Stimulated activated CD8-positive, alpha-beta memory T cell treated with anti-CD3 and anti-CD28 coated beads, Interleukin-15, amount 100 ng/mL, for 24 hours (primary cell): ENCODE data around the gene SGCD.

Source experiments
- DNase-seq: peaks from one replicate; pipeline ENCODE4 v3.0.0-alpha.2; 2020; ENCODE audit warnings: low read depth

SGCD gene

DNA sequence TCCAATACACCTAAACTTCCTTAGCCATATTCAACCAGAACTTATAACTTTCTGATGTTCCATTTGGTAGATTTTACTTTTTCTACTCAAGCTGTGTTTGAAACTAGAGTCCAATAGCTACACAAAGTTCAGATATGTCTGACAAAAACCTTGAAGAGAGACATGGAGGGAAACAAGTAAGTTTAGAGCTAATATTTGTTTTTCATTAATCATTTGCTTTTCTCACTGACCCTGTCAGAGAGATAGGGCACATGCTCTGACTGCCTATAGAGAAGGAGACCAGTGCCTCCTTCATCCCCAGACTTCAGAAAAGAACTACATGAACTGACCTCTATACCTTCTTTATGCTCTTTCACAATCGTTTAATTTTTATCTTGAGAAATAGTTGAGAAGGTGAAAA is 366.1 kb downstream of the SGCD start:
- DNase-seq = no peak

GRCh38 chr5:156694598-156694997 is 367.6 kb downstream of the SGCD start:
- DNase-seq = no peak

- no peak for DNase-seq
Observed at GRCh38 chr5:156695774-156696173, 368.8 kb downstream of the SGCD start.

- DNase-seq = no peak
Observed at GRCh38 chr5:156698323-156698722, 371.4 kb downstream of the SGCD start.

GRCh38 chr5:156699147-156699546 is 372.2 kb downstream of the SGCD start:
- no peak for DNase-seq

- DNase-seq = no peak
Observed at GRCh38 chr5:156704139-156704538, 377.2 kb downstream of the SGCD start.

DNA sequence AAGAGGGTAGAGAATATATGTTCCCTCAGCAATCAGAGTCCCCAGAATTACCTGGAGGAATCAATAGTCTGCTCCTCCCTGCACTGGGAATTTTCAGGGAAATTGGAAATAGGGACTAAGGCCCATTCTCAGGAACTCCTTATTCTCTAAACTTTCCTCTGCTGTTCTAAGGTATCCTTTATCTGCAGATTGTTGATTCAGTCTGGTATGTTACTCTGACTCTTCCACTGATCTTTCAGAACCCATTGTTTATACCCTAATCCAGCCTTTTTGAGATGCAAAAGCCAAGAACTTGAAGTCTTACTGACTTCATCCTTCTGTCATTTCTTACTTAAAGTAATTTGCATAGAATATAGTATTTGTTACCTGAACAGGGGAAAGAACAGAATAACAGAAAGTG is 379.7 kb downstream of the SGCD start:
- DNase-seq = no peak

GRCh38 chr5:156707750-156708149 is 380.8 kb downstream of the SGCD start:
- no peak for DNase-seq

DNA sequence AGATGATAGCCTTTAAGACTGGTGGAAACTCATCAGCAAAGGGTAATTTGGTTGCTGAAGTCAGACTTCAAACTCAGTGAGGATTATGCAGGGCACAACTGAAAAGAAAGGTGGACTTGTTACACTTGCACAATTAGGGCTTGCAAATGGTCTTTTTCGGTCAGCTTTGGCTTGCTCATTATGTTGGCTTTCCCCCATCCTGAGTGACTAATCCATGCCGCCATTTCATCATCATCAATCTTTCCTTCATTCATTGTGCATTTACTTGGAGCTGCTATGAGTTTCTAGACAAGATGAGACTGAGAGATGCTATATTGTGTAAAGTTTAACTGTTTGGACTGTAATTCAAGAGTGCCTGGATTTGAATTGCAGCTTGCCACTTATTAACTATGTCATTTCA is 388.3 kb downstream of the SGCD start:
- no peak for DNase-seq

DNA sequence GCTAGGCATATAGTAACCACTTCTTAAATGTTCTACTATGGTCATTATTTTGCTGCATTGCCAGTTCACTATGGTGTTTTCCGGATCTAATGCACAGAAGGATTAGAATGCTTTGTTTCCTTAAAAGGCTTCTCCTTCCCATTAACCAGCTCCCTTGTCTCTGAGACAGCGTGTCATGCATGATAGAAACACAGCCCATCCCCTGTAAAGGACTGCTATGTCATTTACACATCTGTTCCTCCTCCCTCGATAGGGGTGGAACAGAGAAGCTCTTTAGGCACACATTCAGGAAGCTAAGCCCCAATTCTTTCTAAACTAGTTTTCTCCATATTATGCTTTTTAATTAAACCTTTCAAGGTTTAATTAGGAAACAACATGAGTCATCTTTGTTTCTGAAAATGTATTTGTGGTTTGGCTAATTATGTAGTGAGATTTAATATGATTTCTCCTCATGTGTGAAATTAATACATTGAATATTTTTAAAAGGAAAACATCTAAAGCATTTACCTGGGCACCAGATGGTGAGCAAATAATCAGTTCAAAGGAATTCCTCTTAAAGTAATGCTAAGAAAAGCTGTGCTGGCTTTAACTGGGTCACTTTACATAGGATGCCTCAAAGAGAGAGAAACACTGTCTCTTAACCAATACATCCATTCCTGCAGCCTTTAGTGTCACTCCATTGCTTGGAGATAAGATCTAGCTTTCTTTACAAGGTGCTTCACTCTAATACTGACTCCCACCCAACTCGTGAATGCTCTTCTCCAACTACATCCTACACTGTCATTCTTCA is 389.8 kb downstream of the SGCD start:
- no peak for DNase-seq

DNA sequence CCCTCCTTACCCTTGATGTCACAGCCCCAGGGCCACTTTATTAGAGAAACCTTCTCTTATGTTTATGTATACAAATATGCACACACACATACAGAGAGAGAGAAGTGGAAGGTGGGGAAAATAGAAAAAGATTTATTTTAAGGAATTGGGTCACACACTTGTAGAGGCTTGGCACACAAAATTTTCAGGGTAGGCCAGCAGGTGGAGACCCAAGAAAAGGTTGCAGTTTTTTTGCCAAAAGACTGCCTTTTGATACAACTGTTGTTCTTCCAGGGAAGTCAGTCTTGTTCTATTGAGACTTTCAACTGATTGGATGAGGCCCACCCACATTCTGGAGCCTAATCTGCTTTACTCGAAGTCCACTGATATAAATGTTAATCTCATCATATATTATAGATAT is 392.0 kb downstream of the SGCD start:
- no peak for DNase-seq

DNA sequence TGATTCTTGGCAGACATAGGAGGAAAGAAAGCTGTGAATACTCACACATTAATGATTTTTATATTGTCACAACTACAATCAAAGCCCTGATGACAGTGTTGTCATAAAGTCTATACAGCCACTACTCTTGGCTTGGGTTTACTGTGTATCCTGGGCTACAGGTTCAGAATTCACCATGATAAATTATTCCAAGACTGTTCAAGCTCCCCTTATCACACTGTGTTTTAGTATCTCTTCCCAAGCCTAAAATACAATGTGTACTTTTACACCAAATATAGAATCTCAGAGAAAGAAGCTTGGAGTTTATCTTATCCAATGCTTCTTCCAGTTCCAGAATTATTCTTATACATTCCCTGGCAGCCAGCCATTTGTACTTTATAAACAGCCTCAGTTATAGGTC is 395.4 kb downstream of the SGCD start:
- no peak for DNase-seq

DNA sequence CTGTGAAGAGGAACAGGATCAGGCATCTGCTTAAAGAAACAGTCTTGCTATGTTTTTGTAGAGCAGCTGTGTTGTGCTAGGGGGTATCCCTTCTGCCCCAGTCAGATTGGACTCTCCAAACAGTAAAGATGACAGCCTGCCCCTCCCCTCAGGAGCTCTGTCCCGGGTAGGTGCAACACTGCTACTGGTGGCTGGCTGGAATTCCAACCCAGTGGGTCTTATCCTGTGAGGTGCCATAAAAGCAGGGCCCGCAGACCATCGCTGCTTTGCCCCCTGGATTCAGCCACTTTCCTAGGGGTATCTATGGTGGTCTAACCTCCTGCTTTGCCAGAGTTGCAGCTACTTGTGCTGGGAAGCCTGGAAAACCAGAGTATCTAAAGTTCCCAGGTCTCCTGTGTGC is 408.5 kb downstream of the SGCD start:
- DNase-seq = no peak

GRCh38 chr5:156741516-156741915 is 414.6 kb downstream of the SGCD start:
- no peak for DNase-seq

- DNase-seq = no peak
Observed at GRCh38 chr5:156753846-156754245, 426.9 kb downstream of the SGCD start.

DNA sequence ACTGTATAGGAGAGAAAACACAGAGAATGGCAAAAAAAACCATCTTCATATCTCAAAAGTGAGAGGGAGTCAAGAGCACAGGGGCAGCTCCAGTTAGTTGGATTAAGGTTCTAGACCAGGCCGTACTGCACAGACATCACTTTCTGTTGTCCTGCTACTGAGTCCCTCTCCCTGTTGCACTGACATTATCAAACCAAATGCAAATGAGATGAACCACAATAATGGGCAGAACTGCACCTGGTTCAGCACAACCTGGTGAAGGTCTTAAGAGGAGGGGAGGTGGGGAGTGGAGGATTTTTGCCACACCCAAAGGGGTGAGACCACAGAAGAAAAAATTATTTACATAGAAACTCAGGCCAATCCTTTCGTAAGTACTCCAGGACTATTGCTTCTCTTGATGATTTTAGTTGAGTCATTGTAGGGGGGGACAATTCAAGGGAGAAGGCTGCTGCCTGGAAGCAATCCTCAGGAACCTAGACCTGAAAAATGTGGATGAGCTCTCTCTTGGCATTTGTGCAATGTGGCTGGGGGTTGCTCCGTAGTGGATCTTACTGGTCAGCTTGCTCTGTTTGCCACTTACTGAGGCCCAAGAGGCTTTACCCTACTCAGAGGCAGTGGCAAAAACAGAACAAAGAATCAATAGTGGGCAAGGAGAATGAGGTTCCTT is 428.6 kb downstream of the SGCD start:
- no peak for DNase-seq

DNA sequence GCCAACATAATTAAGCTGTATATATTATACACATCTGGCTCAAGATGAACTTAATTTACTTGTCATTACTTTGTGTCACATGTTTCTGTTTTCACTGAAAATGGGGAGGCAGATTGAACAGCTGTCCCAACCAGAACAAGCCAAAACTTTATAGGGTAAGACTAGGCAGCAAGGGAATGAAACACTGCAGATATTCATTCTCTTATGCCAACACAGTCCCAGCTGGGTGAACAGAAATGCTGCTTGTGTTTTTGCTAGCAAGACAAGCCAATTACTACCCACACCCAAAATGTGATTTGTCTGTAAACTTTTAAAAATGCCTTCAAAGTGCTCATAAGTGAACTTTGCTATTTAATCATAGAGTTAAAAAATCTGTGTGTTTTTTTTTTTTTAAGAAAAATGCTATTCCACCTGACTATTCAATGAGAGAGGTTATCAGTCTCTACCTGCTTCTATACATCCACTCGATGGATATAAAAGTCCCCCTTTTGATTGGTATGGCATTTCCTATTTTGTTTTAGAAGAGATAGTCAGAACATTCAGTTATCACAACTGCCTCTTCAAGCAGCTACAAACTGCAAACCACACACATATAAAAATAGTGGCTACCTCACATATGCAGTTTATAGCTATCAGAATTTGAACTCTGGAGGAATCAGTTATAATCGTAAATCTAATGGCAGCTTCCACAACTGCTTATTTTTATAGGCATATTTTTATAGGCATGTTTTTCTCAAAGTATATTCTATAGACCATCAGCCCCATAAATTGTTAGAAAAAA is 431.2 kb downstream of the SGCD start:
- no peak for DNase-seq

- no peak for DNase-seq
Observed at GRCh38 chr5:156759156-156759555, 432.2 kb downstream of the SGCD start.

GRCh38 chr5:156762771-156763170 is 435.8 kb downstream of the SGCD start:
- DNase-seq = no peak

- no peak for DNase-seq
Observed at GRCh38 chr5:156764176-156764971, 437.4 kb downstream of the SGCD start.

- no peak for DNase-seq
Observed at GRCh38 chr5:156774273-156774672, 447.3 kb downstream of the SGCD start.

DNA sequence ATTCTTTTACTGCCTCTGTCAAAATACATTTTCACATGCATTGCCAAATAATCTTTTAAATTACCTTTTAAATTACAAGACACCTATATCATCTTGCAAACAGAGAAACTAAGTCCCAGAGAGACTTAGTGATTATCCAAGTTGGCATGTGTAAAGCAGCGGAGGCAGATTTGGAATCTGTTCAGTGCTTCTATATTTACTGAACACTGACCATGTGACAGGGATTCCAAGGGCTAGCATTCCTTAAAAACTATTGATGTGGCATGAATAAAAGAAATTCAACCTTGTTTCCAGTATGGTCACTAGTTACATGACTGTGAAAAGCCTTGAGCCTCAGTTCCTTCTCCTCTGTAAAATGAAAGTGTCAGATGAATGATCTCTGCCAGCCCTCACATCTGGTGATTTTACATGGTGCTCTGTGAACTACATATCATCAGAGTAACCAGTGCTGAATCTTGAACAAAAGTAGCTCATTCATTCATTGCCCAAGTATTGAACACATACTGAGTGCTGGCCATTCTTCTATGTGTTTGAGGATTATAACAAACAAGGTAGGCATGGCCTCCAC is 451.3 kb downstream of the SGCD start:
- DNase-seq = no peak
